Body of pancreas (tissue), 4 donors: ENCODE results near the gene ANKMY1. TPM values are rescaled to one million over a fixed set of nuclear protein-coding genes. Genes with fewer than 3 reads are reported as not detected.

ENCODE experiments used
- ATAC-seq: fragments of 150-250 bp; one replicate; pipeline ENCODE4 v1.9.1; 2016
- DNase-seq, 4 donors: peaks; one replicate each; pipeline ENCODE4 v3.0.0-alpha.2; 2019
- H3K27ac ChIP-seq, 4 donors: fragments of 200-600 bp; sonication (generic); 1 replicate in 3 of 4; 2 replicates in 1 of 4; pipeline versions ENCODE4 v1.5.1 to v1.6.1; 2016 to 2019; ENCODE audit warnings: mild to moderate bottlenecking in 1 of 4, mixed read lengths in 1 of 4, moderate library complexity in 1 of 4
- H3K27me3 ChIP-seq, 2 donors: fragments of 200-600 bp; sonication (generic); one replicate each; pipeline ENCODE4 v1.6.0; 2016; ENCODE audit warnings: mild to moderate bottlenecking in 1 of 2
- H3K36me3 ChIP-seq, 2 donors: fragments of 200-600 bp; sonication (generic); replicated peaks in 1 of 2; 2 replicates each; pipeline ENCODE4 v1.5.1; 2016; ENCODE audit warnings: low read depth in 2 of 2; ENCODE audit not compliant: insufficient read depth in 1 of 2
- H3K4me1 ChIP-seq: fragments of 200-600 bp; sonication (generic); one replicate; pipeline ENCODE4 v1.6.0; 2016
- H3K4me3 ChIP-seq, 2 donors: fragments of 200-600 bp; sonication (generic); 1 replicate in 1 of 2; 2 replicates in 1 of 2; pipeline ENCODE4 v1.5.1; 2016 to 2019
- H3K9me3 ChIP-seq, 3 donors: fragments of 200-600 bp; sonication (generic); 1 replicate in 2 of 3; 2 replicates in 1 of 3; pipeline ENCODE4 v1.5.1; 2016
- CTCF ChIP-seq, 7 experiments: fragments of 450-650 bp in 4 of 7; fragments of 200-600 bp in 3 of 7; sonication (generic) in 3 of 7; IDR thresholded peaks; one replicate each; pipeline ENCODE4 v1.5.1; 2016 to 2019; ENCODE audit warnings: antibody characterized with exemption in 7 of 7
- POLR2A ChIP-seq, 3 donors: fragments of 450-650 bp; IDR thresholded peaks; one replicate each; pipeline ENCODE4 v1.6.1; 2016; ENCODE audit warnings: antibody characterized with exemption in 3 of 3, mild to moderate bottlenecking in 2 of 3
- WGBS, 2 donors: methylation state at CpG; one replicate each; pipeline ENCODE4 v1.1.5; 2017; 5-methylcytosine and 5-hydroxymethylcytosine counted together
- intact Hi-C: fragments of 100-400 bp; cut with DNase I; formaldehyde crosslinking; loops from one replicate; pipeline ENCODE4 v1.15.1; 2023
- total RNA-seq, 2 donors: library from RNA; depleted of rRNA; stranded (reverse); fragments of >200 nt; gene quantifications; one replicate each; pipeline ENCODE4 v1.1.0, GENCODE V29; 2016

Gene ANKMY1
- total RNA-seq, 2 donors from 2014 or later, result 17.9 to 26.0 TPM

GRCh38 chr2:240603846-240604245 lies 46.1 kb upstream of the ANKMY1 start:
- no peak for ATAC-seq
- no peak overlapping the region for H3K27ac ChIP-seq
- H3K9me3 ChIP-seq, result no peaks in the 10 kb centered on the region
- DNase-seq, result no peak
- H3K4me3 ChIP-seq, result no peak overlapping the region
- WGBS, 2 donors, result 40 to 89% methylated on average over 1 to 10 of the region's 10 CpGs
- no peak for TF ChIP-seq CTCF (IDR thresholded peaks at IDR 0.05)
- TF ChIP-seq POLR2A (IDR thresholded peaks at IDR 0.05), result no peak
- intact Hi-C loops, result no loop called here
- peaks cover 9% of the 10 kb centered on the region for H3K4me1 ChIP-seq
- H3K27me3 ChIP-seq, result no peaks in the 10 kb centered on the region
- H3K36me3 ChIP-seq, result peaks cover 0 to 1% of the 10 kb centered on the region in 2 donors

GRCh38 chr2:240603081-240603835 lies 45.5 kb upstream of the ANKMY1 start:
- TF ChIP-seq POLR2A (IDR thresholded peaks at IDR 0.05) (no peak), CTCF (IDR thresholded peaks at IDR 0.05) (no peak)
- no peak for ATAC-seq
- WGBS, 2 donors, result 88 to 90% methylated on average over 10 to 21 of the region's 22 CpGs
- peaks cover 9% of the 10 kb centered on the region for H3K4me1 ChIP-seq
- H3K4me3 ChIP-seq, result no peak overlapping the region
- H3K9me3 ChIP-seq, result no peaks in the 10 kb centered on the region
- intact Hi-C loops, result no loop called here
- DNase-seq, result no peak
- H3K27ac ChIP-seq, result no peak overlapping the region
- no peaks in the 10 kb centered on the region for H3K27me3 ChIP-seq
- H3K36me3 ChIP-seq, result peaks cover 0 to 5% of the 10 kb centered on the region in 2 donors

- Histone ChIP-seq H3K9me3 (no peaks in the 10 kb centered on the region), H3K27ac (no peak overlapping the region), H3K36me3 (peaks cover 0 to 6% of the 10 kb centered on the region in 2 donors), H3K4me1 (peaks cover 9% of the 10 kb centered on the region), H3K27me3 (no peaks in the 10 kb centered on the region), H3K4me3 (no peak overlapping the region)
- intact Hi-C loops, result no loop called here
- TF ChIP-seq POLR2A (IDR thresholded peaks at IDR 0.05) (no peak), CTCF (IDR thresholded peaks at IDR 0.05) (no peak)
- ATAC-seq (no peak), DNase-seq (no peak)
- 93 to 94% methylated on average over 23 to 29 of the region's 32 CpGs for WGBS, 2 donors
Measured at GRCh38 chr2:240602266-240603050, 44.7 kb upstream of the ANKMY1 start.

- Histone ChIP-seq H3K4me1 (peaks cover 9% of the 10 kb centered on the region), H3K4me3 (no peak overlapping the region), H3K27ac (no peak overlapping the region), H3K27me3 (no peaks in the 10 kb centered on the region), H3K36me3 (peaks cover 0 to 6% of the 10 kb centered on the region in 2 donors), H3K9me3 (no peaks in the 10 kb centered on the region)
- DNase-seq (no peak), ATAC-seq (no peak)
- 95% methylated on average over 11 of the region's 11 CpGs; no CpG with 5 or more reads in 1 of the 2 donors for WGBS, 2 donors
- intact Hi-C loops, result no loop called here
- TF ChIP-seq CTCF (IDR thresholded peaks at IDR 0.05) (no peak), POLR2A (IDR thresholded peaks at IDR 0.05) (no peak)
Measured at GRCh38 chr2:240601831-240602160, 44.0 kb upstream of the ANKMY1 start.
